Fibroblast of villous mesenchyme (primary cell): ENCODE data around the gene TUBGCP5. TPM values are rescaled to one million over a fixed set of nuclear protein-coding genes. Genes with fewer than 3 reads are reported as not detected.
"Not testable (repeated sequence)": the region's sequence is repeated elsewhere in the genome, so short reads cannot be mapped to it uniquely, and the experiment has no call there.

Source experiments
- DNase-seq: peaks from one replicate; pipeline ENCODE4 v3.0.0-alpha.2; 2010; ENCODE audit warnings: low read depth
- H3K4me3 ChIP-seq: 2 replicates; pipeline ENCODE4 v1.5.1; 2011; ENCODE audit warnings: low read depth, mild to moderate bottlenecking, low read length
- total RNA-seq: library from RNA; depleted of rRNA; stranded (reverse); fragments of >200 nt; gene quantifications from 2 replicates; pipeline ENCODE4 v1.2.3, GENCODE V29; 2012
- TF ChIP-seq, protein P1 (sequence below): IDR thresholded peaks from 2 replicates; pipeline ENCODE4 v1.5.1; 2012; ENCODE audit warnings: low read depth, mild to moderate bottlenecking, low read length; ENCODE audit not compliant: insufficient read depth

Gene TUBGCP5
- total RNA-seq, 1 donor, result 31.1 TPM

DNA sequence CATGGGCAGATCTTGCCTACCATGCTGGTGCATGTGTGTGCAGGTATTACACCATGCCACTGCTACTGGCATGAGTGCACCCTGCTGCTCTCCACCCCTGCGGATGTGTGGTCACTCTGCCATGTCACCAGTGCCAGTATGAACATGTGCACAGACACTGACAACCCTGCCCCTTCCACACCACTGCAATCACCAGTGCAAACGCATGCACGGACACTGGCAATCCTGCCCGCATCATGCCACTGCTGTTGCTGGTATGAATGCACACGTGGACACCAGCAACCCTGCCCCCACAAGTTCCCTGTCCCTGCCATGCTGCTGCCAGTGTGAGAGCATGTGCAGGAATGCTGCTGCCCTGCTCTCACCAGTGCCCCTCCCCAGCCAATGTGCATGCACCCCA, 24.8 kb upstream of the TUBGCP5 start:
- DNase-seq, result no peak
- H3K4me3 ChIP-seq, result no peak overlapping the region
- TF ChIP-seq, protein P1, sequence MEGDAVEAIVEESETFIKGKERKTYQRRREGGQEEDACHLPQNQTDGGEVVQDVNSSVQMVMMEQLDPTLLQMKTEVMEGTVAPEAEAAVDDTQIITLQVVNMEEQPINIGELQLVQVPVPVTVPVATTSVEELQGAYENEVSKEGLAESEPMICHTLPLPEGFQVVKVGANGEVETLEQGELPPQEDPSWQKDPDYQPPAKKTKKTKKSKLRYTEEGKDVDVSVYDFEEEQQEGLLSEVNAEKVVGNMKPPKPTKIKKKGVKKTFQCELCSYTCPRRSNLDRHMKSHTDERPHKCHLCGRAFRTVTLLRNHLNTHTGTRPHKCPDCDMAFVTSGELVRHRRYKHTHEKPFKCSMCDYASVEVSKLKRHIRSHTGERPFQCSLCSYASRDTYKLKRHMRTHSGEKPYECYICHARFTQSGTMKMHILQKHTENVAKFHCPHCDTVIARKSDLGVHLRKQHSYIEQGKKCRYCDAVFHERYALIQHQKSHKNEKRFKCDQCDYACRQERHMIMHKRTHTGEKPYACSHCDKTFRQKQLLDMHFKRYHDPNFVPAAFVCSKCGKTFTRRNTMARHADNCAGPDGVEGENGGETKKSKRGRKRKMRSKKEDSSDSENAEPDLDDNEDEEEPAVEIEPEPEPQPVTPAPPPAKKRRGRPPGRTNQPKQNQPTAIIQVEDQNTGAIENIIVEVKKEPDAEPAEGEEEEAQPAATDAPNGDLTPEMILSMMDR, result no peak

DNA sequence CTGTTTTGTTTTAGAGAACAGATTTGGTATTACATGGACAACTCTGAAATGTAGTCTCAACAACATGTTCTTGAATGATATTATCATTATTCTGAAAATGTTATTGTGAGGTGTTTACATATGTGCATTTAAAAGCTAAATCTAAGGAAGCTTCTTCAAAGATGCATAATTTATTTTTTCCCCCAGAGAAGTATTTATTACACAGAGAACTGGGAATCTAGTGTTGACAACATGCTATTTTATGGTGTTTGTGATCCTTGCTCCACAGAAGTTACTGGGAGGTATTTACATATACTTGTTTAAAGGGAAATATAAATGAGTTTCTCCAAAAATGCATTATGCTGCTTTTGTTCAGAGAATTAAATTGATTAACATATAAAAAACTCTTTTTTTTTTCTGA, 18.3 kb upstream of the TUBGCP5 start:
- DNase-seq, result no peak
- TF ChIP-seq, protein P1, result no peak
- no peak overlapping the region for H3K4me3 ChIP-seq

DNA sequence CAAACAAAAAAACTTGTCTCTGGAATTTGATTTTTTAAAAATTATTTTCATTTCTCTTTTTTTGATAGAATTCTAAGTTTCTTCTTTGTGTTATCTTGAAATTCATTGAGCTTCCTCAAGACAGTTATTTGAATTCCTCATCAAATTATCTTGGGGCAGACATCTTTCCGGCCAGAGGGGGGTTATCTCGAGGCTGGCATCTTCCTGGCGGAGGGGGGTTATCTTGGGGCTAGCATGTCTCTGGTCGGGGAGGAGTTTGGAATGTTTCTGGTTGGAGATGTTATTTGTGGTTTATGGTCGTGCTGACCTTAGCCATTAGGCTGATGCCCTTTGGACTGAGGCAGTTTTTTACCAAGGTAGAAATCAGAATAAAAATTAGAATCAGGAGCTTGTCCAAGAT, 15.9 kb upstream of the TUBGCP5 start:
- TF ChIP-seq, protein P1, result no peak
- no peak overlapping the region for H3K4me3 ChIP-seq
- DNase-seq, result no peak

DNA sequence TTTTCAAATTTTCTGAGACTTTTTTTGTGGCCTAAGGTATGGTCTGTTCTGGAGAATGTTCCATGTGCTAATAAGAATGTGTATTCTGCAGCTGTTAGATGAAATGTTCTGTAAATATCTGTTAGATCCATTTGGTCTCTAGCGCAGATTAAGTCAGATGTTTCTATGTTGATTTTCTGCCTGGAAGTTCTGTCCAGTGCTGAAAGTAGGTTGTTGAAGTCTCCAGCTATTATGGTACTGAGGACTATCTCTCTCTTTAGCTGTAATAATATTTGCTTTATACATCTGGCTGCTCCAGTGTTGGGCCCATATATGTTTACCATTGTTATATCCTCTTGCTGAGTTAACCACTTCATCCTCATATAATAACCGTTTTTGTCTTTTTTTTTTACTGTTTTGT, 13.2 kb upstream of the TUBGCP5 start:
- TF ChIP-seq, protein P1, result no peak
- no peak overlapping the region for H3K4me3 ChIP-seq
- DNase-seq, result no peak

DNA sequence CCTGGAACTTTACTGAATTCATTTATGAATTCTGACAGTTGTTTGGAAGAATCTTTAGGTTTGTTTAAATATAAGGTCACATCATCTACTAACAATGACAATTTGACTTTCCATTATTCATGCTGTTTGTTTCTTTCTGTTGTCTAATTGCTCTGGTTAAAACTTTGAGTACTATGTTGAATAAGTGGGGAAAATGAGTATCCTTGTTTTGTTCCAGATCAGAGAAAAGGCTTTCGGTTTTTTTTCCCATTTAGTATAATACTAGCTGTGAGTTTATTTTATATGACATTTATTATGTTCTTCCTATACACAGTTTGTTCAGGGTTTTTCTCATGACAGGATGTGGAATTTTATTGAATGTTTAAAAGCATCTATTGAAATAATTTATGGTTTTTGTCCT, 11.3 kb upstream of the TUBGCP5 start:
- TF ChIP-seq, protein P1, result no peak

DNA sequence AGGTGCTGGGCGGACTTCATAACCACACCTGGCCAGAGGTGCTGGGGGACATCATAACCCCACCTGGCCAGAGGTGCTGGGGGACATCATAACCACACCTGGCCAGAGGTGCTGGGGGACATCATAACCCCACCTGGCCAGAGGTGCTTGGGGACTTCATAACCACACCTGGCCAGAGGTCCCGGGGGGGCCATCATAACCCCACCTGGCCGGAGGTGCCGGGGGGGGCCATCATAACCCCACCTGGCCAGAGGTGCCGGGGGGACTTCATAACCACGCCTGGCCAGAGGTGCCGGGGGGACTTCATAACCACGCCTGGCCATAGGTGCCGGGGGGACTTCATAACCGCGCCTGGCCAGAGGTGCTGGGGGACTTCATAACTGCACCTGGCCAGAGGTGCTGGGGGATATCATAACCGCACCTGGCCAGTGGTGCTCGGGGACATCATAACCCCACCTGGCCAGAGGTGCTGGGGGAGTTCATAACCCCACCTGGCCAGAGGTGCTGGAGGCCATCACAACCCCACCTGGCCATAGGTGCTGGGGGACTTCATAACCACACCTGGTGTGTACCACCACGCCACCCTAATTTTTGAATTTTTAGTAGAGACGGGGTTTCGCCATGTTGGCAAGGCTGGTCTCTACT, 10.7 kb upstream of the TUBGCP5 start:
- TF ChIP-seq, protein P1, result no peak
- DNase-seq, result no peak
- H3K4me3 ChIP-seq, result no peak overlapping the region

More for the DNA sequence above, 11.3 kb upstream of the TUBGCP5 start:
- H3K4me3 ChIP-seq, result no peak overlapping the region
- no peak for DNase-seq

DNA sequence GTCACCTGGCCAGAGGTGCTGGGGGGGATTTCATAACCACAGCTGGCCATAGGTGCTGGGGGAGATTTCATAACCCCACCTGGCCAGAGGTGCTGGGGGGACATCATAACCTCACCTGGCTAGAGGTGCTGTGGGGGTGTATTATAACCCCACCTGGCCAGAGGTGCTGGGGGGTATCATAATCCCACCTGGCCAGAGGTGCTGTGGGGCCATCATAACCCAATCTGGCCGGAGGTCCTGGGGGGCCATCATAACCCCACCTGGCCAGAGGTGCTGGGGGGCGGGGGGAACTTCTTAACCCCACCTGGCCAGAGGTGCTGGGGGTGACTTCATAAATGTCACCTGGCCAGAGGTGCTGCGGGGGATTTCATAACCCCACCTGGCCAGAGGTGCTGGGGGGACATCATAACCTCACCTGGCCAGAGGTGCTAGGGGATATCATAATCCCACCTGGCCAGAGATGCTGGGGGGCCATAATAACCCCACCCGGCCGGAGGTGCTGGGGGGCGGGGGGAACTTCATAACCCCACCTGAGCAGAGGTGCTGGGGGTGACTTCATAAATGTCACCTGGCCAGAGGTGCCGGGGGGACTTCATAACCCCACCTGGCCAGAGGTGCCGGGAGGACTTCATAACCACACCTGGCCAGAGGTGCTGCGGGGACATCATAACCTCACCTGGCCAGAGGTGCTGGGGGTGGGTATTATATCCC, 9.4 kb upstream of the TUBGCP5 start:
- H3K4me3 ChIP-seq, DNase-seq: not testable (repeated sequence)

DNA sequence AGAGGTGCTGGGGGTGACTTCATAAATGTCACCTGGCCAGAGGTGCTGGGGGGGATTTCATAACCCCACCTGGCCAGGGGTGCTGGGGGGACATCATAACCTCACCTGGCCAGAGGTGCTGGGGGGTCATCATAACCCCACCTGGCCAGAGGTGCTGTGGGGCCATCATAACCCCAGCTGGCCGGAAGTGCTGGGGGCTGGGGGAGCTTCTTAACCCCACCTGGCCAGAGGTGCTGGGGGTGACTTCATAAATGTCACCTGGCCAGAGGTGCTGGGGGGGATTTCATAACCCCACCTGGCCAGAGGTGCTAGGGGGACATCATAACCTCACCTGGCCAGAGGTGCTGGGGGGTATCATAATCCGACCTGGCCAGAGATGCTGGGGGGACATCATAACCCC, 4.6 kb upstream of the TUBGCP5 start:
- DNase-seq, H3K4me3 ChIP-seq: not testable (repeated sequence)

DNA sequence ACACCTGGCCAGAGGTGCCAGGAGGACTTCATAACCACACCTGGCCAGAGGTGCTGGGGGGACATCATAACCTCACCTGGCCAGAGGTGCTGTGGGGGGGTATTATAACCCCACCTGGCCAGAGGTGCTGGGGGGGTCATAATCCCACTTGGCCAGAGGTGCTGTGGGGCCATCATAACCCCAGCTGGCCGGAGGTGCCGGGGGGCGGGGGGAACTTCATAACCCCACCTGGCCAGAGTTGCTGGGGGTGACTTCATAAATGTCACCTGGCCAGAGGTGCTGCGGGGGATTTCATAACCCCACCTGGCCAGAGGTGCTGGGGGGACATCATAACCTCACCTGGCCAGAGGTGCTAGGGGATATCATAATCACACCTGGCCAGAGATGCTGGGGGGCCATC, 4.2 kb upstream of the TUBGCP5 start:
- not testable (repeated sequence) for DNase-seq, H3K4me3 ChIP-seq

DNA sequence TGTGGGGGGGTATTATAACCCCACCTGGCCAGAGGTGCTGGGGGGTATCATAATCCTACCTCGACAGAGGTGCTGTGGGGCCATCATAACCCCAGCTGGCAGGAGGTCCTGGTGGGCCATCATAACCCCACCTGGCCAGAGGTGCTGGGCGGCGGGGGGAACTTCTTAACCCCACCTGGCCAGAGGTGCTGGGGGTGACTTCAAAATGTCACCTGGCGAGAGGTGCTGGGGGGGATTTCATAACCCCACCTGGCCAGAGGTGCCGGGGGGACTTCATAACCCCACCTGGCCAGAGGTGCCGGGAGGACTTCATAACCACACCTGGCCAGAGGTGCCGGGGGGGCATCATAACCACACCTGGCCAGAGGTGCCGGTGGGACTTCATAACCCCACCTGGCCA, 2.4 kb upstream of the TUBGCP5 start:
- not testable (repeated sequence) for DNase-seq, H3K4me3 ChIP-seq
